AG09309 (cell line): ENCODE measurements around the gene CTXND1.

ENCODE experiments used
- DNase-seq: peaks from one replicate; pipeline ENCODE4 v3.0.0-alpha.2; 2010; ENCODE audit warnings: low read depth
- H3K4me3 ChIP-seq: 2 replicates; pipeline ENCODE4 v1.5.1; 2011; ENCODE audit warnings: mild to moderate bottlenecking, low read depth, low read length, moderate library complexity; ENCODE audit not compliant: control insufficient read depth
- TF ChIP-seq, protein P1 (sequence below): IDR thresholded peaks from 2 replicates; pipeline ENCODE4 v1.5.1; 2011; ENCODE audit warnings: mild to moderate bottlenecking, low read depth, low read length, inconsistent platforms; ENCODE audit not compliant: insufficient read depth, control insufficient read depth; ENCODE audit errors: missing control alignments

CTXND1 gene

DNA sequence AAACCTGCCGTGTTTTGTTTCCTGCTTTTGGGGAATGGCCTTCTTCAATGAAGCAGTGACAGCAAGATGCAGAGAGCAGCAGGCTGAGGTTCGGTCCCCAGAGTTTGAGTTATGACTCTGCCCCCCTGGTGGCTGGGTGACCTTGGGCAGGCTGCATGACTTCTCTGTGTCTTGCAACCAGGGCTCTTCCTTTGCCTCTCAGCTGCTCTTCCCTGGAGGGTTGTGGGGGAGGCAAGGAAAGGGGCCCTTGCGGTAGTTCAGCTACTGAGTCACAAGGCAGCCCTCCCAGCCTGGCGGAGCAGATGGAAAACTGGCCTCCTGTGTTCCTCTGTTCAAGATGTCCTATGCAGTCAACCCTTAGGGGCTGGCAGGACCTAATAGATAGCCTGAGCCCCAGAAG, 17.1 kb downstream of the CTXND1 start:
- no peak for DNase-seq
- no peak overlapping the region for H3K4me3 ChIP-seq
- TF ChIP-seq, protein P1, sequence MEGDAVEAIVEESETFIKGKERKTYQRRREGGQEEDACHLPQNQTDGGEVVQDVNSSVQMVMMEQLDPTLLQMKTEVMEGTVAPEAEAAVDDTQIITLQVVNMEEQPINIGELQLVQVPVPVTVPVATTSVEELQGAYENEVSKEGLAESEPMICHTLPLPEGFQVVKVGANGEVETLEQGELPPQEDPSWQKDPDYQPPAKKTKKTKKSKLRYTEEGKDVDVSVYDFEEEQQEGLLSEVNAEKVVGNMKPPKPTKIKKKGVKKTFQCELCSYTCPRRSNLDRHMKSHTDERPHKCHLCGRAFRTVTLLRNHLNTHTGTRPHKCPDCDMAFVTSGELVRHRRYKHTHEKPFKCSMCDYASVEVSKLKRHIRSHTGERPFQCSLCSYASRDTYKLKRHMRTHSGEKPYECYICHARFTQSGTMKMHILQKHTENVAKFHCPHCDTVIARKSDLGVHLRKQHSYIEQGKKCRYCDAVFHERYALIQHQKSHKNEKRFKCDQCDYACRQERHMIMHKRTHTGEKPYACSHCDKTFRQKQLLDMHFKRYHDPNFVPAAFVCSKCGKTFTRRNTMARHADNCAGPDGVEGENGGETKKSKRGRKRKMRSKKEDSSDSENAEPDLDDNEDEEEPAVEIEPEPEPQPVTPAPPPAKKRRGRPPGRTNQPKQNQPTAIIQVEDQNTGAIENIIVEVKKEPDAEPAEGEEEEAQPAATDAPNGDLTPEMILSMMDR, result peak; percentile 59

DNA sequence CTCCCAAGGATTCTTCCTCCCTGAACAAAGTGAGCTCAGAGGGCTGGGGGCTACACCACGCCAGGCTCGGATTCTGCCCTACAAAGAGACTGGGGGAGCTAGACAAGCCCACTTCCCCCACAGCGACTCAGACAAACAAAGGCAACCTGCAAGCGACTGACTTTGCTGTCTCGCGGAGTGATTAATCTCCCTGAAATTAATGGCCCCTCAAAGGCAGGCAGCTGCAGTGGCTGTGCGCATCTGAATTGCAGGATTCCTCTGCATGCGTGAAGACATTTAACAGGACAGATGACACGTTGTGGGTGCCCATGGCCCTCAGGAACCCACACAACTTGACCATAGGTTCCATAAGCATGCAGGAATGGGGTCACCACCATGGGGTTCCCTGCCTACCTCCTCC, 18.4 kb downstream of the CTXND1 start:
- no peak for DNase-seq
- TF ChIP-seq, protein P1, result no peak
- no peak overlapping the region for H3K4me3 ChIP-seq

DNA sequence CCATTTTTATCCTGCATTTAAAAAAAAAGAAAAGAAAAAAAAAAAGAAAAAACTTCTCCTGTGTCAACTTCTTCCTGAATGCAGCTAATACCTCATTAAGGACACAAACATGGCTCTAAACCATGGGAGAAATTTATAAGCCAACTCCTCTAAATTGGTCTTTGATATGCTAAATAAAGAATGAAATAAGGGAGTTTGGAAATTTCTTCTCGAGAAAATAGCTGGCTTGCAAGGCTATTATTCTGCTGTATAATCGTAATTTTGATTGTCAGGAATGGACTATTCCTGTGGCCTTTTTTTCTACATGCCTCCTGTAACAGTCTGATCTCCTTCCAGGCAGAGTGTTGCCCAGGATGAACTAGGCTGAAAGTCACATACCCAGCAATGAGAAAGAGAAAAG, 20.6 kb downstream of the CTXND1 start:
- DNase-seq, result no peak
- H3K4me3 ChIP-seq, result no peak overlapping the region
- TF ChIP-seq, protein P1, result no peak

DNA sequence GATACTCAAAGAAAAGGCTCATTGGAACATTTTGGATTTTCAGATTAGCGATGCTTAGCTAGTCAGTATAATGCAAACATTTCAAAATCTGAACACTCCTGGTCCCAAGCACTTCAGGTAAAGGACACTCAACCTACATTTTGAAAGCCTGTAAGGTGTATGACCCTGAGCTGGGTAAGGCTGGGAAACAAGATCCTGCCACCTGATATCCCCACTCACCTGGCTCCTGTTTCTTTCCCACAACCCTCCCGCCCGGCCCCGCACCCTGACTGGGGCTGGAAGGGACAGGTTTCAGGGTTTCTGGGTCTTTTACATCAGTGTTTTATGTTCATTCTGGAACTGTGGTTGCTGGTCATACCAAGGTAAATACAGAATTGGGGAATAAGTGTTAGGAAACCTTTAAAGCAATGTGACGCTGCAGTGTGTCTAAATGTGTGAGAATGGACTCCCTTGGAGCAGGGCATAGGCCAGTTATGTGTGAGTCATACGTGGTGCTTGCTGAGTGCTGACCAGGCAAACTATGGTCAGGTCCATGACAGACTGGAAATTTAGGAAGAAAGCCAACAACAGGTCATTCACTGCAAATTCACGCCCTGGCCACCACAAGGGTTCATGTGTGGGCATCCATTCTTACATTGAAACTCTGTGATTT, 22.9 kb downstream of the CTXND1 start:
- TF ChIP-seq, protein P1, result no peak
- H3K4me3 ChIP-seq, result no peak overlapping the region
- DNase-seq, result no peak

DNA sequence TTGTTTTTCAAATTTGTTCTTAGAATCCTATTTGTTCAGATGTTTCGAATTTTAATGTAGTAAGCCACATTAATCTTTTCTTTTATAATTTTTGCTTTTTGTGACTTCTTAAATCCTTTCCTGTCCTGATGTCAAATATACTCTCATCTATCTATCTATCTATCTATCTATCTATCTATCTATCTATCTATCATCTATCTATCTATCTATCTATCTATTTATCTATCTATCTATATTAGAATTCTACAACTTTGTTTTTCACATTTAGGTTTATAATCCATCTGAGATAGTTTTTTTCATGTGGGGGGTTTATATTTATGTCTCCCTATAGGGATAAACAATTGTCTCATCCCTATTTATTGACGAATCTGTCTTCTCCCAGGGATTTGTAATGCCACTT, 32.1 kb downstream of the CTXND1 start:
- H3K4me3 ChIP-seq, result no peak overlapping the region
- DNase-seq, result no peak

DNA sequence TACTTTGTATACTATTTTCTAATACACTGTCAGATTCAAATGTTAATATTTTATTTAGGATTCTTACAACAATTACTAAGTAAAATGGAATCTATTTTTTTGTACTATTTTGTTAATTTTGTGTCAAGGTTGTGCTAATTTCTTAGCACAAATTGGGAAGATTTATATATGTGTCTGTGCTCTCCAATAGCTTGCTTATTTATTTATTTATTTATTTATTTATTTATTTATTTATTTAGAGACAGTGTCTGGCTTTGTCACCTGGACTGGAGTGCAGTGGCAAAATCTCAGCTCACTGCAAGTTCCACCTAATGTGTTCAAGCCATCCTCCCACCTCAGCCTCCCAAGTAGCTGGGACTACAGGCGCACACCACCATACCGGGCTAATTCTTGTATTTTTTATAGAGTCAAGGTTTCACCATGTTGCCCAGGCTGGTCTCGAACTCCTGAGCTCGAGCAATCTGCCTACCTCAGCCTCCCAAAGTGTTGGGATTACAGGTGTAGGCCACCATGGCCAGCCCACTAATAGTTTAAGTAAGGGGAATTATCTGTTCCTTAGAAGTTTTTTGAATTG, 34.6 kb downstream of the CTXND1 start:
- no peak overlapping the region for H3K4me3 ChIP-seq
- DNase-seq, result no peak
- TF ChIP-seq, protein P1, result no peak

More for the DNA sequence above, 32.1 kb downstream of the CTXND1 start:
- TF ChIP-seq, protein P1, result no peak

DNA sequence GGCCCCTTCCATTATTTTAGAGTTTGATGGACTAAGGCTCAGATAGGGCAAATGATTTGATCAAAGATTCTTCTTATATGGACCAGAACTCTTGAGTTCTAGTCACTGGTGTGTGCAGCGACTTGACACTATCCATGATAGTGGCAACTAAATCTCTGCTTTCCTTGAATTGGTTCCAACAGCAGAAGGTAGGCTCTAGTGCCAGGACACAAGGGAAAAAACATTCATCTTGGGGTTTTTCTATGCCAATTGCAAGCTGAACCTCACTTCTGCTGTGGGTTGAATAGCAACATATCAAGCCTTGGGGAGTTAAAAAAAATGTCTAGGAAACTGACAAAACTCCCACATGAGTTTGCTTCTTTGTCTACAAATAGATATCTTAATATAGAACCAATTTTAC, 35.1 kb downstream of the CTXND1 start:
- DNase-seq, result no peak
- TF ChIP-seq, protein P1, result no peak
- H3K4me3 ChIP-seq, result no peak overlapping the region
